ENCODE measurements around the gene PNN.
"Not testable (repeated sequence)": the region's sequence is repeated elsewhere in the genome, so short reads cannot be mapped to it uniquely, and the experiment has no call there.

Gene PNN

DNA sequence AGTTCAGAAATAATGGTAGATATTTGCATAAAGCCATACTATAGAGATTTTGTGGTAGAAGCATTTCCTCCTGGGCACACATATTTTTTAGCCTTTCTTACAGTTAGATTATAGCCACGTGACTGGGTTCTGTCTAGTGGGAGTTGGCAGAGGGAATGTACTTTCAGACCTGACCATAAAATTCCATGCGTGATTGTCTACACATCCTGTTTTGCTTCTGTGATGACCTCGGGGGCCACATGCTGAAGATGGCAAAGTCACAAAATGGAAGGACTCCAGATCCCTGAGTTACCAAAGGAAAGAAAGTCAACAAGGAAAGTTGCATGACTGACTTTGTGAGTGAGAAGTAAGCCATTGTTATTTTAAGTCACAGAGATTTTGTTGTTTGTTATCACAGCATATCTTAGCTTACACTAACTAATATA is 44.0 kb downstream of the PNN start:
- Histone ChIP-seq H3K36me3 (no peaks in the 10 kb centered on the region), H3K4me1 (ENCODE audit: control insufficient read depth in 1 of 2, insufficient read depth in 1 of 2, low read depth in 1 of 2, low read length in 1 of 2) (no peaks in the 10 kb centered on the region), H3K4me3 (ENCODE audit: low read depth in 1 of 2, low read length in 1 of 2) (no peak overlapping the region), H3K27ac (no peak overlapping the region), H3K9me3 (no peaks in the 10 kb centered on the region), H3K27me3 (no peaks in the 10 kb centered on the region)
- no peak for TF ChIP-seq CTCF (IDR thresholded peaks at IDR 0.05)

GRCh38 chr14:39220473-39220872 is 45.4 kb downstream of the PNN start:
- H3K36me3 ChIP-seq; H3K4me3 ChIP-seq (ENCODE audit: low read depth in 1 of 2, low read length in 1 of 2); H3K9me3 ChIP-seq; H3K4me1 ChIP-seq (ENCODE audit: control insufficient read depth in 1 of 2, insufficient read depth in 1 of 2, low read depth in 1 of 2, low read length in 1 of 2); H3K27ac ChIP-seq; H3K27me3 ChIP-seq: not testable (repeated sequence)

DNA sequence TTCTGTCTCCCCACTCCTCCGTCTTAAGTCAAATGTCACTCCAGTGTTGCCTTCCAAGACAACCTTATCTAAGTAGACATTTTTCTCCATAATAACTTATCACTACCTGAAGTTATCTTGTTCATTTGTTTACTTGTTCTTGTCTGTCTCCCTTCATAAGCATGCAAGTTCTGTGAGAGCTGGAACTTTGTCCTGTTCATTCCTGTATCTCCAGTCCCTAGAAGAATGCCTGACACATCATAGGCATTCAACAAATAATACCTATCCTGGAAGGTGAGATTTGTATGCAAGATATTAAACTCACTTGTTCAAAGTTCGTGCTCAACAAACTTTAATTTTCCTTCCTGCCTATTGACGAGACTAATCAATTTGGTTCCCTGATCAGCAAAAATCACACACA is 53.0 kb downstream of the PNN start:
- H3K4me1 ChIP-seq (ENCODE audit: control insufficient read depth in 1 of 2, insufficient read depth in 1 of 2, low read depth in 1 of 2, low read length in 1 of 2) = peaks cover 5 to 7% of the 10 kb centered on the region in 2 experiments
- no peak overlapping the region for H3K4me3 ChIP-seq (ENCODE audit: low read depth in 1 of 2, low read length in 1 of 2)
- H3K9me3 ChIP-seq = no peaks in the 10 kb centered on the region
- H3K27ac ChIP-seq = no peak overlapping the region
- H3K27me3 ChIP-seq = no peaks in the 10 kb centered on the region
- H3K36me3 ChIP-seq = no peaks in the 10 kb centered on the region
- no peak for TF ChIP-seq CTCF (IDR thresholded peaks at IDR 0.05)

DNA sequence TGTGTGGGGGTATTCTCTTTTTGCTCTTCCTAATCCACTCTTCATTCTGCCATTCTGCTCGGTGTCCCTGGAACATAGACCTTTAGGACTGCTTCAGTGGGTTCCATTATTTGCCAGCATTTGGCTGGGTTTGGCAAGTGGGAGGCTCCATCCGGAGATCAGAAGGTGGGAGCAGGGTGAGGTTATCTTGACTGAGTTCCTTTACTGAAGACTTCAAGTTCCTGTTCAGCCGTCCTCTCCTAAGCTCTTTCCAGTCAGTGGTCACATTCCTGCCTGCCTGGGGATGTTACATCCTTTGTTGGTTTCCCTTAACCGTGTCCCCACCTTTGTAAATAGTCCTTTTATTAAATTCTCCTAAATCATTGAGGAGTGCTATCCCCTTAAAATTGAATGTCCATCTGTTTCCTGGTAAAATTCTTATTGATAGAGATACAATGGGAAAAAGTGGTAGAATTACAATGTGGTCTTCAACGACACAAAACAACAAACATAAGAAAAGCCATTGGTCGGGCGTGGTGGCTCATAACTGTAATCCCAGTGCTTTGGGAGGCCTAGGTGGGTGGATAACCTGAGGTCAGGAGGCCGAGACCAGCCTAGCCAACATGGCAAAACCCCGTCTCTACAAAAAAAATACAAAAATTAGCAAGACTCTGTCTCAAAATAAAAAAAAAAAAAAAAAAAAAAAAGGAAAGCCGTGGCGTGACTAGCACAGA is 53.6 kb downstream of the PNN start:
- Histone ChIP-seq H3K27ac (no peak overlapping the region), H3K27me3 (no peaks in the 10 kb centered on the region), H3K4me1 (ENCODE audit: control insufficient read depth in 1 of 2, insufficient read depth in 1 of 2, low read depth in 1 of 2, low read length in 1 of 2) (peaks cover 8 to 11% of the 10 kb centered on the region in 2 experiments), H3K9me3 (no peaks in the 10 kb centered on the region), H3K36me3 (no peaks in the 10 kb centered on the region), H3K4me3 (ENCODE audit: low read depth in 1 of 2, low read length in 1 of 2) (no peak overlapping the region)
- no peak for TF ChIP-seq CTCF (IDR thresholded peaks at IDR 0.05)

GRCh38 chr14:39229222-39229543 is 54.1 kb downstream of the PNN start:
- no peaks in the 10 kb centered on the region for H3K36me3 ChIP-seq
- no peaks in the 10 kb centered on the region for H3K27me3 ChIP-seq
- no peak for TF ChIP-seq CTCF (IDR thresholded peaks at IDR 0.05)
- H3K4me1 ChIP-seq (ENCODE audit: control insufficient read depth in 1 of 2, insufficient read depth in 1 of 2, low read depth in 1 of 2, low read length in 1 of 2) = peaks cover 8 to 16% of the 10 kb centered on the region in 2 experiments
- H3K4me3 ChIP-seq (ENCODE audit: low read depth in 1 of 2, low read length in 1 of 2) = no peak overlapping the region
- H3K27ac ChIP-seq = no peak overlapping the region
- no peaks in the 10 kb centered on the region for H3K9me3 ChIP-seq

GRCh38 chr14:39229601-39230110 is 54.6 kb downstream of the PNN start:
- H3K4me1 ChIP-seq (ENCODE audit: control insufficient read depth in 1 of 2, insufficient read depth in 1 of 2, low read depth in 1 of 2, low read length in 1 of 2) = peaks cover 8 to 17% of the 10 kb centered on the region in 2 experiments
- no peaks in the 10 kb centered on the region for H3K36me3 ChIP-seq
- no peaks in the 10 kb centered on the region for H3K27me3 ChIP-seq
- no peaks in the 10 kb centered on the region for H3K9me3 ChIP-seq
- H3K27ac ChIP-seq = no peak overlapping the region
- TF ChIP-seq CTCF (IDR thresholded peaks at IDR 0.05) = no peak
- H3K4me3 ChIP-seq (ENCODE audit: low read depth in 1 of 2, low read length in 1 of 2) = no peak overlapping the region
